ENCODE measurements around the gene DACH1. TPM values are rescaled to one million over a fixed set of nuclear protein-coding genes. Genes with fewer than 3 reads are reported as not detected.
A peak's percentile ranks its signal among the peaks of the same experiment; 100 is the strongest.

DACH1 gene
- total RNA-seq, 1 donor from 2014 or later: 1.6 TPM

DNA sequence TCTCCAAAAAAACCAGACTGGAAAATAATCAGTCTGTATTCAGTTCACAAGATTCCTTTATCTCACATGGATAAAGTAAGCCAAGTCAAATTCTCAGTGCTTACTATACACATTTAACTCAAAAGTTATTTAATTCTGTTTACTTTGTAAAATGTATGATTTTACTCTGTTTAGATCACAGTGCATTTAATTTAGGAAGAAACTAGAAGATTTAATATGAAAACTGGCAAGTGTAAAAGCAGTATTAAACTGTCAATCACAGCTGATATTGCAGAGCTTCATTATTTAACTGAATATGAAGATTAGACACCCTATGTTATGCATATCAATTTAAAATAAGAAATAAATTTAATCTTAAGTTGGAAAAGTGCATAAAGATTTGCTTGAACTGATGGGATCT, 78.0 kb downstream of the DACH1 start:
- FAIRE-seq: no peak
- H3K27ac ChIP-seq (ENCODE audit: low read depth, low read length): no peak overlapping the region
- DNase-seq (ENCODE audit: low read depth): no peak
- H3K36me3 ChIP-seq (ENCODE audit: insufficient read depth, low read length): no peaks in the 10 kb centered on the region
- no peaks in the 10 kb centered on the region for H3K9me3 ChIP-seq (ENCODE audit: insufficient read depth, low read depth, low read length)
- no peaks in the 10 kb centered on the region for H3K4me1 Mint-ChIP-seq (ENCODE audit: low read depth, unreplicated experiment)
- no peaks in the 10 kb centered on the region for H3K27me3 ChIP-seq (ENCODE audit: insufficient read depth, low read length)
- no peaks in the 10 kb centered on the region for H3K36me3 Mint-ChIP-seq (ENCODE audit: low read depth, unreplicated experiment)
- H3K4me3 ChIP-seq (ENCODE audit: insufficient read depth, low read depth, low read length): no peak overlapping the region
- no peak overlapping the region for H3K9ac ChIP-seq (ENCODE audit: low read length)
- H3K27ac Mint-ChIP-seq (ENCODE audit: unreplicated experiment): no peak overlapping the region
- no peaks in the 10 kb centered on the region for H4K20me1 ChIP-seq (ENCODE audit: insufficient read depth, low read length)
- H3K4me2 ChIP-seq (ENCODE audit: low read length): no peak overlapping the region
- H3K79me2 ChIP-seq (ENCODE audit: insufficient read depth, low read length): no peaks in the 10 kb centered on the region
- no peak for TF ChIP-seq EZH2 (IDR thresholded peaks at IDR 0.05; ENCODE audit: insufficient read depth, low read length)
- TF ChIP-seq, protein P1, sequence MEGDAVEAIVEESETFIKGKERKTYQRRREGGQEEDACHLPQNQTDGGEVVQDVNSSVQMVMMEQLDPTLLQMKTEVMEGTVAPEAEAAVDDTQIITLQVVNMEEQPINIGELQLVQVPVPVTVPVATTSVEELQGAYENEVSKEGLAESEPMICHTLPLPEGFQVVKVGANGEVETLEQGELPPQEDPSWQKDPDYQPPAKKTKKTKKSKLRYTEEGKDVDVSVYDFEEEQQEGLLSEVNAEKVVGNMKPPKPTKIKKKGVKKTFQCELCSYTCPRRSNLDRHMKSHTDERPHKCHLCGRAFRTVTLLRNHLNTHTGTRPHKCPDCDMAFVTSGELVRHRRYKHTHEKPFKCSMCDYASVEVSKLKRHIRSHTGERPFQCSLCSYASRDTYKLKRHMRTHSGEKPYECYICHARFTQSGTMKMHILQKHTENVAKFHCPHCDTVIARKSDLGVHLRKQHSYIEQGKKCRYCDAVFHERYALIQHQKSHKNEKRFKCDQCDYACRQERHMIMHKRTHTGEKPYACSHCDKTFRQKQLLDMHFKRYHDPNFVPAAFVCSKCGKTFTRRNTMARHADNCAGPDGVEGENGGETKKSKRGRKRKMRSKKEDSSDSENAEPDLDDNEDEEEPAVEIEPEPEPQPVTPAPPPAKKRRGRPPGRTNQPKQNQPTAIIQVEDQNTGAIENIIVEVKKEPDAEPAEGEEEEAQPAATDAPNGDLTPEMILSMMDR (IDR thresholded peaks at IDR 0.05; ENCODE audit: insufficient read depth, low read depth, low read length): no peak
- H3K4me3 Mint-ChIP-seq (ENCODE audit: unreplicated experiment): no peak overlapping the region
- no peaks in the 10 kb centered on the region for H3K4me1 ChIP-seq (ENCODE audit: insufficient read depth, low read length)
- no peaks in the 10 kb centered on the region for H3K9me3 Mint-ChIP-seq (ENCODE audit: unreplicated experiment)
- no peaks in the 10 kb centered on the region for H3K27me3 Mint-ChIP-seq (ENCODE audit: low read depth, unreplicated experiment)
- no peak overlapping the region for H2AFZ ChIP-seq (ENCODE audit: low read depth, low read length)

DNA sequence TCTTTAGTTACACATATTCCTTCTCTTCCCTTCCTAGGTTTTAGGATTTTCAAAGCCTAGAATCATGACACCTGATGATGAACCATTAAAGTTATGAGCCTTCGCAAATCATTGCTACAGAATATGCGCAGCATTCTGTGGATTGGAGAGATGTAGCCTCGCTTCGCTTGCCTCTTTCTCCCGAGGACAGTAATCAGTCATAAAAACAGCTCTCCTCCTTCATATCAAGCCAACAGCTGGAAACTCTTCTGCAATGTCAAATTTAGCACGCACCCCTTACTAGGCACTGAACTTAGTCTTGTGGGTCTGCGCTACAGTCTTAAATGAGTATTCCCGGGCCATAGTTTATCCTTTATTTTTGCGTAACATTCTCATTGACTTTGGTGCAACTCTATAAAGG, 79.6 kb downstream of the DACH1 start:
- Mint-ChIP-seq H3K27me3 (ENCODE audit: low read depth, unreplicated experiment) (no peaks in the 10 kb centered on the region), H3K36me3 (ENCODE audit: low read depth, unreplicated experiment) (no peaks in the 10 kb centered on the region), H3K4me1 (ENCODE audit: low read depth, unreplicated experiment) (no peaks in the 10 kb centered on the region), H3K4me3 (ENCODE audit: unreplicated experiment) (no peak overlapping the region), H3K27ac (ENCODE audit: unreplicated experiment) (no peak overlapping the region), H3K9me3 (ENCODE audit: unreplicated experiment) (no peaks in the 10 kb centered on the region)
- H3K79me2 ChIP-seq (ENCODE audit: insufficient read depth, low read length): no peaks in the 10 kb centered on the region
- H3K36me3 ChIP-seq (ENCODE audit: insufficient read depth, low read length): no peaks in the 10 kb centered on the region
- H3K4me1 ChIP-seq (ENCODE audit: insufficient read depth, low read length): no peaks in the 10 kb centered on the region
- no peaks in the 10 kb centered on the region for H3K27me3 ChIP-seq (ENCODE audit: insufficient read depth, low read length)
- no peak for FAIRE-seq
- no peak overlapping the region for H3K4me2 ChIP-seq (ENCODE audit: low read length)
- no peak overlapping the region for H3K4me3 ChIP-seq (ENCODE audit: insufficient read depth, low read depth, low read length)
- no peak for DNase-seq (ENCODE audit: low read depth)
- TF ChIP-seq, protein P1 (IDR thresholded peaks at IDR 0.05; ENCODE audit: insufficient read depth, low read depth, low read length): no peak
- no peak for TF ChIP-seq EZH2 (IDR thresholded peaks at IDR 0.05; ENCODE audit: insufficient read depth, low read length)
- no peak overlapping the region for H3K27ac ChIP-seq (ENCODE audit: low read depth, low read length)
- H3K9ac ChIP-seq (ENCODE audit: low read length): no peak overlapping the region
- H2AFZ ChIP-seq (ENCODE audit: low read depth, low read length): no peak overlapping the region
- no peaks in the 10 kb centered on the region for H4K20me1 ChIP-seq (ENCODE audit: insufficient read depth, low read length)
- no peaks in the 10 kb centered on the region for H3K9me3 ChIP-seq (ENCODE audit: insufficient read depth, low read depth, low read length)

DNA sequence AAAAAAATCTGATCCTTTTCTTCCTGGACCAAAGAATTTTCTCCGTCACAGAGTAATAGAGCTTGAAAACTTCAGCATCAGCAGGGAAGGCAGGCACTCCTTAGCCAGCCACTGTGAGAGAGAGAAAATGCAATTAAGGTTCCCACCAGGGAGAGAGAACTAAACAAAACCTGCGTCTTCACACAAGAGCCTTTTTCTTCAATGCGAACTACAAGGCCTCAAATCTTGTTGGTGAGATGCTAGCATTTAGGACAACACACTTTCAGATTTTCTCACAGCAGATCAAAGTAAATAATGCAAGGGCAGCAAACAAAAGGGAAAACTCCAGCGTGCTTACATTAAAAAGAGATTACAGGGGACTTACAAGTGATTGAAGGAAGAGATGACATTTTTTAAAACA, 80.1 kb downstream of the DACH1 start:
- Histone ChIP-seq H3K27ac (ENCODE audit: low read depth, low read length) (no peak overlapping the region), H3K4me1 (ENCODE audit: insufficient read depth, low read length) (no peaks in the 10 kb centered on the region), H2AFZ (ENCODE audit: low read depth, low read length) (peak overlapping the region; percentile 45), H3K4me2 (ENCODE audit: low read length) (no peak overlapping the region), H3K79me2 (ENCODE audit: insufficient read depth, low read length) (no peaks in the 10 kb centered on the region), H3K9me3 (ENCODE audit: insufficient read depth, low read depth, low read length) (no peaks in the 10 kb centered on the region), H3K4me3 (ENCODE audit: insufficient read depth, low read depth, low read length) (no peak overlapping the region), H3K9ac (ENCODE audit: low read length) (no peak overlapping the region), H3K36me3 (ENCODE audit: insufficient read depth, low read length) (no peaks in the 10 kb centered on the region), H3K27me3 (ENCODE audit: insufficient read depth, low read length) (no peaks in the 10 kb centered on the region), H4K20me1 (ENCODE audit: insufficient read depth, low read length) (no peaks in the 10 kb centered on the region)
- no peak for DNase-seq (ENCODE audit: low read depth)
- H3K27me3 Mint-ChIP-seq (ENCODE audit: low read depth, unreplicated experiment): no peaks in the 10 kb centered on the region
- H3K9me3 Mint-ChIP-seq (ENCODE audit: unreplicated experiment): no peaks in the 10 kb centered on the region
- H3K4me3 Mint-ChIP-seq (ENCODE audit: unreplicated experiment): no peak overlapping the region
- no peak for FAIRE-seq
- TF ChIP-seq, protein P1 (IDR thresholded peaks at IDR 0.05; ENCODE audit: insufficient read depth, low read depth, low read length): no peak
- TF ChIP-seq EZH2 (IDR thresholded peaks at IDR 0.05; ENCODE audit: insufficient read depth, low read length): no peak
- H3K27ac Mint-ChIP-seq (ENCODE audit: unreplicated experiment): no peak overlapping the region
- no peaks in the 10 kb centered on the region for H3K4me1 Mint-ChIP-seq (ENCODE audit: low read depth, unreplicated experiment)
- H3K36me3 Mint-ChIP-seq (ENCODE audit: low read depth, unreplicated experiment): no peaks in the 10 kb centered on the region
